GM12891 (cell line): ENCODE measurements around the gene TBC1D22A.

Experiments used
- PAX5 ChIP-seq: IDR thresholded peaks from 2 replicates; pipeline ENCODE4 v1.6.1; 2011; ENCODE audit warnings: low read length, moderate library complexity, mild to moderate bottlenecking; ENCODE audit not compliant: insufficient read depth, severe bottlenecking
- POLR2A ChIP-seq: IDR thresholded peaks from 2 replicates; pipeline ENCODE4 v1.6.1; 2011; ENCODE audit warnings: low read depth, low read length, control low read depth
- POLR2AphosphoS5 ChIP-seq: IDR thresholded peaks from 2 replicates; pipeline ENCODE4 v1.6.1; 2011; ENCODE audit warnings: low read depth, low read length, control low read depth
- SPI1 ChIP-seq: IDR thresholded peaks from 2 replicates; pipeline ENCODE4 v1.6.1; 2011; ENCODE audit warnings: low read depth, low read length, control low read depth
- TAF1 ChIP-seq: IDR thresholded peaks from 2 replicates; pipeline ENCODE4 v1.6.1; 2011; ENCODE audit warnings: low read depth, low read length, control low read depth

DNA sequence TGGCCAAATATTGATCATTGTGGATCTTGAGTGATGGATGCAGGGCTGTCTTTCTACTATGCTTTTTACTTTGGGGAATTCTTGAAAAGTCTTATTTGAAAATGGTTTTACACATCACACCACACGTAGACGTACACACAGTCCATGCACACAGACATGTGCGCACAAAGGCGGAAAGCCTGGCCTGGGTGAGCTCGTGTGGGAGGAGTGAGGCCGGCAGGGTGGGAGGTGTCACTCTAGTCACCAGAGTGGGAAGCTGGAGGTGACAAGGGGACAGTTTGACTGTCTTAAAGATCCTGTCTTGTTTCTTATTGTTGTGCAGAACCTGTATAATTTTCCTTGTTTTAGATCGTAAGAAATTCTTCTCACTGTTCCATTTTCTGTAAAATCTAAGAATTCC lies 326.9 kb downstream of the TBC1D22A start:
- TF ChIP-seq POLR2AphosphoS5 (no peak), POLR2A (no peak), PAX5 (no peak), SPI1 (no peak), TAF1 (no peak)
